Natural killer cell treated with Interleukin-12 subunit alpha and Interleukin-12 subunit beta and Interleukin-15 and Interleukin-18, amount 100 ng/mL, for 72 hours (primary cell): Measurements from ENCODE around the gene HSF2BP. TPM values are rescaled to one million over a fixed set of nuclear protein-coding genes. Genes with fewer than 3 reads are reported as not detected.
"Not testable (repeated sequence)": the region's sequence is repeated elsewhere in the genome, so short reads cannot be mapped to it uniquely, and the experiment has no call there.

Source experiments
- ATAC-seq, 2 donors: fragments of 150-1000 bp; cut with Tn5 transposase in 1 of 2; sonication (Bioruptor Pico), chemical (Tn5 transposase) in 1 of 2; 2 replicates each; pipeline ENCODE4 v1.10.0; 2021
- DNase-seq: peaks from one replicate; pipeline ENCODE4 v3.0.0; 2022; ENCODE audit warnings: low spot score
- H3K27ac Mint-ChIP-seq, 2 donors: 1 replicate in 1 of 2; 2 replicates in 1 of 2; pipeline ENCODE4 v1.8.0; 2022; ENCODE audit warnings: mixed read lengths in 2 of 2, mild to moderate bottlenecking in 1 of 2, moderate library complexity in 1 of 2
- H3K27me3 Mint-ChIP-seq, 2 donors: 1 replicate in 1 of 2; 2 replicates in 1 of 2; pipeline ENCODE4 v1.8.0; 2022; ENCODE audit warnings: mixed read lengths in 2 of 2
- H3K36me3 Mint-ChIP-seq: one replicate; pipeline ENCODE4 v1.8.0; 2022; ENCODE audit warnings: mixed read lengths
- H3K4me1 Mint-ChIP-seq, 2 donors: 1 replicate in 1 of 2; 2 replicates in 1 of 2; pipeline ENCODE4 v1.8.0; 2022; ENCODE audit warnings: low read depth in 2 of 2, mixed read lengths in 2 of 2, mild to moderate bottlenecking in 1 of 2
- H3K4me3 Mint-ChIP-seq: one replicate; pipeline ENCODE4 v1.8.0; 2022; ENCODE audit warnings: mixed read lengths
- H3K9me3 Mint-ChIP-seq: 2 replicates; pipeline ENCODE4 v1.8.0; 2022; ENCODE audit warnings: mixed read lengths
- total RNA-seq, 2 donors: library from RNA; stranded (reverse); gene quantifications; one replicate each; pipeline ENCODE4 v1.2.3, GENCODE V29; 2022

The HSF2BP gene
- total RNA-seq: 1 to 10 TPM in 1 of 2 donors, under 1 TPM in 1; 0.29 to 1.2 TPM

DNA sequence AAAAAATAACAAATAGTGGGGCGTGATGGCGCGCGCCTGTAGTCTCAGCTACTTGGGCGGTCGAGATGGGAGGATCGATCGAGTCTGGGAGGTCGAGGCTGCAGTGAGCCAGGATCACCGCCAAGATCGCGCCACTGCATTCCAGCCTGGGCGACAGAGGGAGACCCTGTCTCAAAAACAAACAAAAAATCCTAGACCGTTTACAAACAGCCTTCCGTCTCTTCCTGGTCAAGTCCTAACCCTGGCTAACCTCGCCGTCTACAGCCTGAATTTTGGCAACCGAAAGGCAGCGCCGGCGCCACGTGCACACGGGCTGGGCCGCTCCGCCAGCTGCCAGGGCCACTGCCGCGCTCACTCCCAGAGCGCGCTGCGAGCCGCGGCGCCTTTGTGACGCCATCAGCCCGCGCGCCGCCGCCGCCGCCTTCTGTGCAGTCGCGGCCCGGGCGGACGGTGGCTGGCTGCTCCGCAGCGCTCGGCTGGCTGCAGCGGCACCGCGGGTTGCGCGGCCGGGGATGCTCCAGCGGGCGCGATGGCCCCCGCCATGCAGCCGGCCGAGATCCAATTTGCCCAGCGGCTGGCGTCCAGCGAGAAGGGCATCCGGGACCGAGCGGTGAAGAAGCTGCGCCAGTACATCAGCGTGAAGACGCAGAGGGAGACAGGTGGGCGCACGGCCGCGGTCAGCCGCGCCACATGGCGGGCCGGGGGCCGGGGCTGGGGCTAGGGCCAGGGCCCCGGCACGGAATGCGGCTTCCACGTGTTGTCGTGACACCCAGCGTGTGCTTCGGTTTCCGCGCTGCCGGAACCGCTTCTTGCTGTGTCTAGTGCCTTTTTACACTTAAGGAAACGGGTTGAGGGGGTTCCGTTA is at the start of gene HSF2BP, which contains the start of gene RRP1B:
TSS of gene HSF2BP (minus strand) at position 353 of the 865 bp plus-strand sequence. CDS start 1,392 bp downstream, outside the sequence.
TSS of gene RRP1B (plus strand) at position 425 of the 865 bp plus-strand sequence. CDS start at position 530, 105 bp downstream.
- Mint-ChIP-seq H3K36me3 (peaks cover 5% of the 10 kb centered on the region), H3K9me3 (no peaks in the 10 kb centered on the region), H3K4me3 (peak within 1 kb of the TSS; percentile 95), H3K4me1 (peaks cover 28 to 33% of the 10 kb centered on the region in 2 donors), H3K27me3 (no peaks in the 10 kb centered on the region), H3K27ac (peak within 1 kb of the TSS; percentile 86 to 92)
- peak; percentile 88 for DNase-seq
- ATAC-seq: peak; percentile 95 to 97

DNA sequence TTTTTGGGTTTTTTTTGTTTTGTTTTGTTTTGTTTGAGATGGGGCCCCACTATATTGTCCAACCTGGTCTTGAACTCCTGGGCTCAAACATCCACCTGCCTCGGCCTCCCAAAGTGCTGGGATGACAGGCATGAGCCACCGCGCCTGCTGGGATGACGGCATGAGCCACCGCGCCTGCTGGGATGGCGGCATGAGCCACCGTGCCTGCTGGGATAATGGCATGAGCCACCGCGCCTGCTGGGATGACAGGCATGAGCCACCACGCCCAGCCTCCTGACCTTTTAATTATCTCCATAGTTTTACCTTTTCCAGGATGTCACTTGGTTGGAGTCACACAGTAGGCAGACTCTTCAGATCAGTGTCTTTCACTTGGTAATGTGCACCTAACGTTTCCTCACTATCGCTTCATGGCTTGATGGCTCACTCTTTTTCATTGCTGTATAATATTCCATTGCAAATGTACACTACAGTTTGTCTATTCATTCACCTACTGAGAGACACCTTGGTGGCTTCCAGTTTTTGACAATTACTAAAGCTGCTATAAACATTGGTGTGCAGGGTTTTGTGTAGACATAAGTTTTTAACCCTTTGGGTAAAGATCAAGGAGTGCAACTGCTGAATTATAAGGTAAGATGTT is 49.6 kb upstream of the HSF2BP start:
- H3K27ac Mint-ChIP-seq: no peak overlapping the region
- H3K36me3 Mint-ChIP-seq: no peaks in the 10 kb centered on the region
- DNase-seq (no peak), ATAC-seq (no peak)
- no peak overlapping the region for H3K4me3 Mint-ChIP-seq
- no peaks in the 10 kb centered on the region for H3K9me3 Mint-ChIP-seq
- H3K4me1 Mint-ChIP-seq: no peaks in the 10 kb centered on the region
- peaks cover 9% of the 10 kb centered on the region in 2 donors for H3K27me3 Mint-ChIP-seq

DNA sequence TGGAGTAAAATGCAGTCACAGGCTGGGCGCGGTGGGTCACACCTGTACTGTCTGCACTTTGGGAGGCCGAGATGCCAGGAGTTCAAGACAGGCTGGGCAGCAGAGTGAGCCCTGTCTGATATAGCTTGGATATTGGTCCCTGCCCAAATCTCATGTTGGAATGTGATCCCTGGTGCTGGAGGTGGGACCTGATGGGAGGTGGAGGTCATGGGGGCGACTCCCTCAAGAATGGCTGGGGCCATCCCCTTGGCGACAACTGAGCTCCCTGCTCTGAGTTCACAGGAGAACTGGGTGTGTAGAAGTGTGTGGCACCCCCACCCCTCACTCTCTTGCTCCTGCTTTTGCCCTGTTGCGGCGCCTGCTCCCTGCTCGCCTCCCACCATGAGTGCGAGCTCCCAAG is 48.2 kb upstream of the HSF2BP start:
- ATAC-seq (no peak), DNase-seq (no peak)
- Mint-ChIP-seq H3K4me1 (peaks cover 6 to 10% of the 10 kb centered on the region in 2 donors), H3K36me3 (no peaks in the 10 kb centered on the region), H3K9me3 (no peaks in the 10 kb centered on the region), H3K27ac (no peak overlapping the region), H3K4me3 (no peak overlapping the region), H3K27me3 (peaks cover 9% of the 10 kb centered on the region in 2 donors)

DNA sequence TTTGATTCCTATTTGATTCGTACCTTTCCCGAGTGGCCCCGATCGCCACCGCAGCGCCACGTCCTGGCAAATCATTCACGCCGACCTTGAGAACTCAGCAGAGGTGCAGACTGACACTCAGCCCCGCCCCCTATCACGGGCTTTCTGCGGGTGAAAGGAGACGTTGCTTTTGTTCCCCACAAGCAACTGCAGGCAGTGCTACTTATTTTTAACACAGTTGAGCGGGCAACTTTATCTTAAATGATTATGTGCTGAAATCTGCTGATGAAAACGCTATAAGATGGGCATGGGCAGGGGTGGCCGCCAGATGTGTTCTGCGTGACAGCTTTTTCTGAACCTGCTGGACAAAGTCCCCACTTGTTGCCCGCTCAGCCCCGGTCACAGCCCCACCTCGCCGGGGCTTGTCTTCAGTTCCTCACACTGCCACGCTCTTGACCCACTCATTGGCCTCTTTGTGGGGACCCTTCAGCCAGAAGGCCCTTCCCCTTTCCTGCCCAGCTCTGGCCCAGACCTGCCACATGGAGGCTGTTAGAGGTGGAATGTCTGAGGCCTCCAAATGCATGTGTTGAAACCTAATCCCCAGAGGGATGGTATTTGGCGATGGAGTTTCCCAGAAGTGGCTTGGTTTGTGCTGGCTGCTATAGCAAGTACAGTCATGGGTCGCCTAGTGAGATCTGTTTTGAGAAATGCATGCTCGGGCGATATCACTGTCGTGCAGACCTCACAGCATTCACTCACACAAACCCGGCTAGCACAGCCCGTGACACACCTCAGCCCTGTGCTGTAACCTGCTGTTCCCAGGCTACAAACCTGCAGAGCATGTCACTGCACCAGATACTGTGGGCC is 44.0 kb upstream of the HSF2BP start:
- no peak overlapping the region for H3K27ac Mint-ChIP-seq
- H3K4me1 Mint-ChIP-seq: peaks cover 9 to 10% of the 10 kb centered on the region in 2 donors

DNA sequence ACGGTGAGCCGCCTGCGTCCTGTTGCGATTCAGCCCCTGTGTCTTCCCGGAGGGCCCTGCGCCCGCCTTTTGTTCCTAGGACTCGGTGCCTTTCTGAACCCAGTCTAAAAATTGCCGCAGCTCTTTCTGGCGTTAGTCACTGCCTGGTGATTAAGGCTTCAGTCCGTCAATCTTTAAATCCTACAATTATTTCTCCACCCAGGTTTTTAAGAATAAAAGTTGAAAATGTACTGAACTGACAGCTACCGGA is 43.4 kb upstream of the HSF2BP start:
- no peak overlapping the region for H3K27ac Mint-ChIP-seq
- H3K36me3 Mint-ChIP-seq: no peaks in the 10 kb centered on the region
- H3K4me1 Mint-ChIP-seq: peaks cover 9 to 10% of the 10 kb centered on the region in 2 donors
- H3K27me3 Mint-ChIP-seq: no peaks in the 10 kb centered on the region
- H3K9me3 Mint-ChIP-seq: no peaks in the 10 kb centered on the region
- ATAC-seq (no peak), DNase-seq (no peak)
- H3K4me3 Mint-ChIP-seq: peak overlapping the region; percentile 36

More for the DNA sequence above, 44.0 kb upstream of the HSF2BP start:
- peak in 1 of 2 donors; percentile 39 for ATAC-seq
- Mint-ChIP-seq H3K9me3 (no peaks in the 10 kb centered on the region), H3K4me3 (peak overlapping the region; percentile 36), H3K27me3 (no peaks in the 10 kb centered on the region), H3K36me3 (no peaks in the 10 kb centered on the region)
- no peak for DNase-seq

DNA sequence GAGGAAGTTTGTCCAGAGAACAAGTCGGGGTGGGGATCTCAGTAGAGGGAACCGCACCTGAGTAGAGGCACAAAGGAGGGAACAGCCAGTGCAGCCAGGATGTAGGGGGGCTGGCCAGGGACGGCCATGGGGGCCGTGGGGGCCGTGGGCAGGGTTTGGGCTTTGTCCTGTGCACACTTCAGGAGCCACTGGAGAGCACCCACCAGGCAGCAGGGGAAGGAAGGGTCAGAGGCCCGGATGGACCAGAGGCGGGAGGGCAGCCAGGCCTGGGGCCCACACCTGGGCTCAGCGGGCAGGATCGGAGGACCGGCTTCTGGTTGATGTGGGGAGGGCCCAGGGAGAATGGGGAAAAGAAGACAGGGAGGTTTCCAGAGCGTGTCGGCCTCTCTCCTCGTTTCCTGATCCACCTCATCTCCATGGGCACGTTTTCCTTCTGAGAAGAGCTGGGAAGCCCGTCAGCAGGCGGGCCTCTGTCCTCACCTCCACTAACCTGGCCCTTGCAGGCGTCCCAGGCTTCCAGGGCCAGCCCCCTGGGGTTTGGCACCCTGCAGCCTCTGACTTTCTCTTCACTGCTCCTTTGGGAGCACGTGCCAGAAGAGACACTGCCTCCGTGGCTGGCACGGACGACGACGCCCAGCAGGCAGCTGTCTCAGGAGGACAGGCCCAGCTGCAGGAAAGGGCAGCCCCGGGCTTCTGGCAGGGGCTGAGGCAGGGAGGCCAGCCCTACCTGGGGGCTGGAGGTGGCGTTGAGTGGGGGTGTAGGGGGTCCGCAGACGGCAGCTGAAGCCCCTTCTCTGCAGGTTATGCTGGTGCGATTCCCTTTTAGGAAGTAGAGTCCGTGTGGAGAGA is 42.9 kb upstream of the HSF2BP start:
- no peak for DNase-seq
- H3K36me3 Mint-ChIP-seq: no peaks in the 10 kb centered on the region
- H3K4me1 Mint-ChIP-seq: peaks cover 9 to 10% of the 10 kb centered on the region in 2 donors
- no peak for ATAC-seq
- H3K9me3 Mint-ChIP-seq: no peaks in the 10 kb centered on the region
- H3K27ac Mint-ChIP-seq: no peak overlapping the region
- H3K4me3 Mint-ChIP-seq: no peak overlapping the region
- H3K27me3 Mint-ChIP-seq: no peaks in the 10 kb centered on the region

DNA sequence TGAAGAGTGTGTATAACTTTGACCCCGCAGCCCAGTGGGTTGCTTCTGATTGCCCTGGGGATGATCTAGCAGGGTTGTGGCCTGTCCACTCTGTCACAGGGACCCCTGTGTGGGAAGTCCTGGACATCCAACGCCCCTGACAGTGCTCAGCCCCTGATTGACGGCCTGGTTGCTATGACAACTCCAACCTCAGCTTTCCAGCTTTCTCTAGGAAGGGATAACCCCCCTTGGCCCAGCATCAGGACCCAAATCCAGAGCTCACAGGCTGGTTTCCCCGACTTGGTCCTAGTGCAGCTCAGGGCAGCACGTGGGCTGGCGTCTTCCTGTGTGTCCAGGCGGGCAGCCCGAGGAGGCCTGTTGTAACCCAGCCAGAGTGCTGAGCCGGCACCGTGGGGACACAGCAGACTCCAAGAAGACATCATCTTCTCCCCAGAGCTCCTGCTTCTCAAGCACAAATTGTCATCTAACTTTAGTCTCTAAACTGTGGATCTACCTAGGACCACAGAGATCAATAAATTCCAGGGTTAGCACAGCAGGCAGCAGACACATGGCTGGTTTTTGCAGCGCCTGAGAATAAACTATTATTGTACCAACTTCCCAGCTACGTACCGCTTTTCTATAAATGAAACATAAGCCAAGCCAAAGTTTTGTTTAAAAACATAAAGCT is 40.8 kb upstream of the HSF2BP start:
- Mint-ChIP-seq H3K9me3 (no peaks in the 10 kb centered on the region), H3K36me3 (peaks cover 6% of the 10 kb centered on the region), H3K4me3 (no peak overlapping the region), H3K27me3 (no peaks in the 10 kb centered on the region), H3K4me1 (peaks cover 9 to 10% of the 10 kb centered on the region in 2 donors), H3K27ac (no peak overlapping the region)
- ATAC-seq: no peak
- no peak for DNase-seq

DNA sequence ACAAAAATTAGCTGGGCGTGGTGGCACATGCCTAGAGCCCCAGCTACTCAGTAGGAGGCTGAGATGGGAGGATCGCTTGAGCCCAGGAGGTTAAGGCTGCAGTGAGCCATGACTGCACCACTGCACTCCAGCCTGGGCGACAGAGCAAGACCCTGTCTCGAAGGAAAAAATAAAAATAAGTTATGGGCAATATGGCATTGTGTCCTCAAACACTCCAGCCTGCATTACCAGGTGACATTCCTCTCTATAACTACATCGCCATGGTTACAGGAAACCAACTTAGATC is 40.1 kb upstream of the HSF2BP start:
- not testable (repeated sequence) for H3K27ac Mint-ChIP-seq, H3K4me3 Mint-ChIP-seq, H3K9me3 Mint-ChIP-seq, H3K27me3 Mint-ChIP-seq, ATAC-seq, H3K36me3 Mint-ChIP-seq, DNase-seq
- H3K4me1 Mint-ChIP-seq: peaks cover 9 to 10% of the 10 kb centered on the region in 2 donors

DNA sequence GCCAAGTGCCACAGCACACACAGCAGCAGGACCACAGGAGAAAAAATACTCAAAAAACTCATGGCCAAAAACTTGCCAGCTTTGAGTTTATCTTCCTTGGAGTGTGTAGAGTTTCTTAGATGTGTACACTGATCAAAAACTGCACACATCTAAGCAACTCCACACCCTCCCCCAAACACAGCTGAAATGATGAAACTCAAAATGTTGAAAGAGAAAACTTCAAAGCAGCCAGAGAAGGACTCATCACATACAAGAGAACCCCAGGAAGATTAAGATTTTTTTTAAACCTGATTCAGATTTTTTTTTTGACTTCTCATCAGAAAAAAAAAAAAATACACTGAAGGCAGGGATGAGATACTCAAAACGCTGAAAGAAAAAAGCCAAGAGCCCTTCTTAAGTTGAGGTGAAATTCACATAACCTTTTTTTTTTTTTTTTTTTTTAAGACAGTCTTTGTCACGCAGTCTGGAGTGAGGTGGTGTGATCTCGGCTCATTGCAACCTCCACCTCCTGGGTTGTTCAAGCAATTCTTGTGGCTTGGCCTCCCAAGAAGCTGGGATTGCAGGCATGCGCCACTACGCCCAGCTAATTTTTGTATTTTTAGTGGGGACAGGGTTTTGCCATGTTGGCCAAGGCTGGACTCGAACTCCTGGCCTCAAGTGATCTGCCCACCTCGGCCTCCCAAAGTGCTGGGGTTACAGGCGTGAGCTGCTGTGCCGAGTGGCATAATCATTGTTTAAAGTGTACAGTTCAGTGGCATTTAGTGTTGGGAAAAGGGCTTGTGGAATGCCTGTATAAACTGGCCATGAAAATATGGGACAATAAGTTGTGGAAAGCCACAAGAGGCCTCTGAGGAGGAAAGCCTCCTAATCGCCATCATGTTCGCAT is 38.7 kb upstream of the HSF2BP start:
- Mint-ChIP-seq H3K9me3 (no peaks in the 10 kb centered on the region), H3K27ac (no peak overlapping the region), H3K36me3 (peaks cover 6% of the 10 kb centered on the region), H3K4me1 (peaks cover 4 to 9% of the 10 kb centered on the region in 2 donors), H3K27me3 (no peaks in the 10 kb centered on the region), H3K4me3 (no peak overlapping the region)
- ATAC-seq: no peak
- no peak for DNase-seq

DNA sequence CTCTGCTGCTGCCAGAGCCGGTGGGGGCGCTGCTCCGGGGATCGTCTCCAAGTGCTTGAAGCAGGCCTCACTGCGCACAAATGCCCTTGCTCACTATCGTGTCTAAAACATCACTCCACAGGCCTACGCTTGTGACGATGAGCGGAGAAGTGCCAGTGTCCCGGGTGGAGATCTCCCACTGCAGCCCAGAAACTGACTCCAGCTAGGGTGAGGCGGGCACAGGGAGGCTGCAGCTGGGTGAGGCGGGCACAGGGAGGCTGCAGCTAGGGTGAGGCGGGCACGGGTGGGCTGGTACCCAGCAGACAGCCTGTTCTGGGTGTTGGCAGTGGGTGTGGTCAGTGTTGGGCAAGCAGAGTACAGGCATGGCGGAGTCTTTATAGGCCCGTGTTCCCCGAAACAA is 36.9 kb upstream of the HSF2BP start:
- no peaks in the 10 kb centered on the region for H3K9me3 Mint-ChIP-seq
- no peak for DNase-seq
- H3K27me3 Mint-ChIP-seq: no peaks in the 10 kb centered on the region
- H3K27ac Mint-ChIP-seq: no peak overlapping the region
- peaks cover 6% of the 10 kb centered on the region for H3K36me3 Mint-ChIP-seq
- ATAC-seq: no peak
- H3K4me1 Mint-ChIP-seq: peaks cover 0 to 3% of the 10 kb centered on the region in 2 donors
- no peak overlapping the region for H3K4me3 Mint-ChIP-seq

DNA sequence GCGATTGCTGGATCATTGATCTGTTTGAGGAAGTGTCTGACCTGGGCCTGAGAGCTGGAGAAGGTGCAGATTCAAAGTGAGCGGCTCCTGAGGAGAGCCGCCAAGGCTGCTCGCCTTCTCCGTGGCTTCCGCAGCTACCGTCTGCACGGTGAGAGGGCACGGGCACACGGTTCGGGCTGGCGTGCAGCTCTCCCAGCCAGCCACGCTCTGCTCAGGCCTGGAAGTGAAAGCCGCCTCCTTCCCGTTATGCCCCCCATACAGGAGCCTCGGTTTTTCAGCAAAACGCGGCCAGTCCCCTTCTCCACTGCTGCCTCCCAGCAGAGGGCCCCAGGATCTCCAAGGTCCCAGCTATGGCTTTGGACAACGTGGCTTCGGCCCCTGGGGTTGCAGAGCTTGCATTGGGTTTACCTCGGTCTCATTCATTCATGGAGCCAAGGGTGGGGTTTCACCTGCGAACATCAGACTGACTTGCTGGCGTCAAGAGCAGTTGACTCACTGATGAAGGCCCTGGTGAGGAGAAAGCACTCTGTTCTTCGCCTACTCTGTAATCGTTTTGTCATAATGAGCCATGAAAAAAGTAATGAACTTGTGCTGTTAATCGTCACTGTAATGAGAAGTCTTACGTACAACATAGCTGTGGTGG is 35.3 kb upstream of the HSF2BP start:
- no peak for ATAC-seq
- no peaks in the 10 kb centered on the region for H3K4me1 Mint-ChIP-seq
- H3K9me3 Mint-ChIP-seq: no peaks in the 10 kb centered on the region
- H3K27me3 Mint-ChIP-seq: no peaks in the 10 kb centered on the region
- no peak overlapping the region for H3K27ac Mint-ChIP-seq
- H3K36me3 Mint-ChIP-seq: peaks cover 11% of the 10 kb centered on the region
- no peak overlapping the region for H3K4me3 Mint-ChIP-seq
- no peak for DNase-seq

DNA sequence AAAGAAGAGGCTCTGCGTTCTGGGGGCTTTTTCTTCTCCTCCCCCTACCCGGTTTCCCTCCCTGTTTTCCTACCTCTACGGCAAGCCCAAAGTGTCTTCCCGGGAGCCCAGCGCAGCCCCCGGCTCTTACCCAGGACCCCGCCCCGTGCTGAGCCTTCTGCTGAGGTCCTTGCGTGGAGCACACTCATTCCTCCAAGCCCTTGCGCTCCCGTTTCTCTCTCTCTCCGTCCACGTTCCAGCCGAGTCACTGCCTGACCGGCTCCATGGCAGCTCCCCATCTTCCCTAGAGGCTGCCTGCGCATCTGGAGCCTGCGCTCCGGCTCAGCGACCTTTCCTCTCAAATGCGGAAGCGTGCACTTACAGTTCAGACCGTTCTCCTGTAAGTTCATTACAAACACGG is 34.7 kb upstream of the HSF2BP start:
- Mint-ChIP-seq H3K9me3 (no peaks in the 10 kb centered on the region), H3K36me3 (peaks cover 11% of the 10 kb centered on the region), H3K4me1 (no peaks in the 10 kb centered on the region), H3K4me3 (no peak overlapping the region), H3K27me3 (no peaks in the 10 kb centered on the region), H3K27ac (no peak overlapping the region)
- ATAC-seq: no peak
- no peak for DNase-seq
